Measurements from ENCODE around the gene DNAH10. TPM values are rescaled to one million over a fixed set of nuclear protein-coding genes. Genes with fewer than 3 reads are reported as not detected.

The DNAH10 gene
- total and polyA plus RNA-seq, 2 of the 4 experiments (the other 2 are of a cell fraction) = 0.18 to 0.22 TPM

- Histone ChIP-seq H3K79me1 (ENCODE audit: low read depth in 1 of 2, low read length in 2 of 2) (peaks cover 13 to 34% of the 10 kb centered on the region in 2 experiments), H3K14ac (replicated peaks; ENCODE audit: low read depth, low read length) (0 out of 2 replicates have a peak overlapping the region, but pooled peaks have one; percentile 9), H3K27me3 (ENCODE audit: control insufficient read depth, insufficient read depth, low read length) (no peaks in the 10 kb centered on the region), H3K23ac (ENCODE audit: low read depth, low read length) (peak overlapping the region; percentile 2; the same call in 1 of the 2 replicates), H3K9ac (ENCODE audit: low read depth, low read length) (peak overlapping the region; percentile 92), H2AK5ac (ENCODE audit: low read depth, low read length) (peak overlapping the region; percentile 37; the same call in 1 of the 2 replicates), H2BK20ac (ENCODE audit: low read depth, low read length) (no peak overlapping the region), H3K27ac (ENCODE audit: insufficient read depth, low read length) (peak overlapping the region; percentile 72; the same call in 1 of the 2 replicates), H3K4me2 (ENCODE audit: low read depth, low read length) (peak overlapping the region; percentile 100), H3K36me3 (ENCODE audit: control insufficient read depth, insufficient read depth, low read length) (peaks cover 2% of the 10 kb centered on the region; the same call in 1 of the 2 replicates), H4K91ac (ENCODE audit: insufficient read depth, low read depth, low read length) (no peak overlapping the region; the same call in 1 of the 2 replicates), H2BK120ac (ENCODE audit: low read depth, low read length) (no peak overlapping the region), H3K9me1 (ENCODE audit: insufficient read depth, low read length) (peaks cover 5% of the 10 kb centered on the region; the same call in 1 of the 2 replicates), H2BK15ac (ENCODE audit: low read depth, low read length) (no peak overlapping the region), H2AK9ac (replicated peaks; ENCODE audit: low read depth, low read length, poor library complexity) (peak overlapping the region; percentile 96), H3K56ac (ENCODE audit: extremely low read depth, insufficient read depth, low read length) (peak overlapping the region; percentile 3; the same call in 1 of the 2 replicates), H3K18ac (ENCODE audit: low read depth, low read length) (no peak overlapping the region), H3K4me3 (ENCODE audit: insufficient read depth, low read depth, low read length) (peak overlapping the region; percentile 93), H3K9me3 (ENCODE audit: control insufficient read depth, insufficient read depth, low read length) (no peaks in the 10 kb centered on the region), H2AFZ (replicated peaks; ENCODE audit: low read length, poor library complexity) (peak overlapping the region; percentile 96), H4K5ac (ENCODE audit: low read depth, low read length) (no peak overlapping the region), H2BK5ac (ENCODE audit: low read depth, low read length, poor library complexity, severe bottlenecking) (no peak overlapping the region), H3K4me1 (ENCODE audit: control insufficient read depth, insufficient read depth, low read length) (peaks cover 5% of the 10 kb centered on the region), H4K20me1 (ENCODE audit: insufficient read depth, low read length) (no peaks in the 10 kb centered on the region; the same call in 1 of the 2 replicates), H4K8ac (ENCODE audit: low read depth in 2 of 2, low read length in 2 of 2) (peak overlapping the region; percentile 54 to 65; a peak in 3 of 4 replicates), H3K4ac (ENCODE audit: low read depth, low read length) (peak overlapping the region; percentile 72; the same call in 1 of the 2 replicates)
- no peak for TF ChIP-seq MAFK (IDR thresholded peaks at IDR 0.05; ENCODE audit: low read depth, low read length)
- TF ChIP-seq RAD21 (IDR thresholded peaks at IDR 0.05; ENCODE audit: low read length) = no peak
- no peak for TF ChIP-seq MXI1 (IDR thresholded peaks at IDR 0.05; ENCODE audit: borderline replicate concordance, low read depth, low read length)
- no TSS peak for BruUV-seq (replicated peaks)
- ATAC-seq (ENCODE audit: low read depth) (no peak), DNase-seq (no peak)
- in situ Hi-C loops (cut with MboI; ENCODE audit: low sequenced_read_pairs) = no loop called here
- CTCF ChIA-PET = interaction anchor here (0.6 to 1.2 kb wide), 2 partner anchors 47 to 274 kb away, joined by 3 to 5 read pairs; no protein-coding TSS in a partner anchor
- dilution Hi-C loops (cut with HindIII; ENCODE audit: low sequenced_read_pairs, unreplicated experiment) = no loop called here
- POLR2A ChIA-PET (ENCODE audit: unreplicated experiment) = no interaction called here
- WGBS, 2 experiments (ENCODE audit: extremely low coverage in 2 of 2, insufficient read length in 1 of 2) = 0% methylated on average over 7 of the region's 26 CpGs; no CpG with 5 or more reads in 1 of the 2 experiments
- intact Hi-C loops (cut with micrococcal nuclease) = loop anchor here (5.0 kb wide), 1 partner anchor 269 kb away; no protein-coding TSS in a partner anchor
Observed at GRCh38 chr12:123712780-123713319, 49.3 kb upstream of the DNAH10 start.
